GM18499 (cell line): ENCODE data around the gene PLEK.
"Not testable (repeated sequence)": the region's sequence is repeated elsewhere in the genome, so short reads cannot be mapped to it uniquely, and the experiment has no call there.

Experiments used
- ATAC-seq: cut with Tn5 transposase; IDR thresholded peaks from one replicate; pipeline ENCODE4 v1.9.1; 2021; ENCODE audit warnings: moderate number of reproducible peaks; ENCODE audit not compliant: insufficient read depth, unreplicated experiment

Gene PLEK

DNA sequence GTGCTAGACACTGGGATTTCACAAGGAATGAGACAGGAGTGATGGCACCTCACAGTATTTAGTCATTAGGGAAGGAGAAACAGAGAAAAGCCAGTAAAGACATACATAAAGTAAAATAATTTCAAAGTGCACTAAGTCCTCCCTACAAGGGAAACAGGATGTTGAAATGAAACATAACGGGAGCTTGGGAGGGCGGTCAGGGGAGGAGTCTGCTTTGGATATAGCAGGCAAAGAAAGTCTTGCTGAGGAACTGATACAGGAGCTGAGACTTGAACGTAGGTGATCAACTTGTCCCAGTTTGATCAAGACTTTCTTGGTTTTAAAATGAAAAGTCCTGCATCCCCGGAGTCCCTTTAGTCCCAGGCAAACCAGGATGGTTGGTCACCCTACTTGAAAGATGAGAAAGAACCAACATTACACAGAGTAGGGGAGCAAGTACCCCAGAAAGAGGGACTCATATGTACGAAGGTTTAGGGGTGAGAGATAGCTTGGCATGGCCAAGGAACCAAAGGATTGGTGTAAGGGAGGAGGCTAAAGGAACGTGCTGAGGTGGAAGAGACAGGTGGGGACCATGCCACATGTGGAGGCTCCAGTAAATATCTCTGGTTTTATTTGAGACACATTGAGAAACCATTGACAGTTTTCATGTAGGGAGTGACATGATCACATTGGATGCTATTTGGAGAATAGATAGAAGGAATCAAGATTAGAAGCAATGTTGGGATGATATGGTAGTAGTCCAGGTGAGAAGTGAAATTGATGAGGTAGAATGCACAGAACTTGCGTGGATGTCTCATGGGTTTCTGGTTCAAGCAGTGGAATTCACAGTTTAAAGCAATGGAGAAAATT lies 73.6 kb downstream of the PLEK start:
- no peak for ATAC-seq

GRCh38 chr2:68441179-68441993 lies 76.3 kb downstream of the PLEK start:
- ATAC-seq = peak; percentile 91

DNA sequence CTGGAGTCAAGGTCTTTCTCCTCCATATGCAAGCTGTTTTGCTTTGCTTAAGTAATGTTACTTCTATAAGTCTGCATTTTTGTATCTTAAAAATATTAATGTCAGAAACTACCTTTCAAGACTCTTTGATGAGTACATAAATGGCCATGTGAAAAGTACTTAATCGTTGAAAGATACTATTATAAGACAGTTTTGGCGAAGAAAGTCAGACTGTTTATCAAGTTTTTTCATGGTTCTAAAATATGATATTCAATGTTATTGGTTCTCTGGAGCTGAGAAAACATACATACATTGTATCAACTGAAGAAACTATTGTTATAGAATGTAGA lies 76.9 kb downstream of the PLEK start:
- no peak for ATAC-seq

DNA sequence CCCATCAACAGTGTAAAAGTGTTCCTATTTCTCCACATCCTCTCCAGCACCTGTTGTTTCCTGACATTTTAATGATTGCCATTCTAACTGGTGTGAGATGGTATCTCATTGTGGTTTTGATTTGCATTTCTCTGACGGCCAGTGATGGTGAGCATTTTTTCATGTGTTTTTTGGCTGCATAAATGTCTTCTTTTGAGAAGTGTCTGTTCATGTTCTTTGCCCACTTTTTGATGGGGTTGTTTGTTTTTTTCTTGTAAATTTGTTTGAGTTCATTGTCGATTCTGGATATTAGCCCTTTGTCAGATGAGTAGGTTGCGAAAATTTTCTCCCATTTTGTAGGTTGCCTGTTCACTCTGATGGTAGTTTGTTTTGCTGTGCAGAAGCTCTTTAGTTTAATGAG lies 81.3 kb downstream of the PLEK start:
- not testable (repeated sequence) for ATAC-seq
